AG09309 (cell line): ENCODE measurements around the gene EIF4G1.
A peak's percentile ranks its signal among the peaks of the same experiment; 100 is the strongest.
"Not testable (repeated sequence)": the region's sequence is repeated elsewhere in the genome, so short reads cannot be mapped to it uniquely, and the experiment has no call there.

Source experiments
- DNase-seq: peaks from one replicate; pipeline ENCODE4 v3.0.0-alpha.2; 2010; ENCODE audit warnings: low read depth
- H3K4me3 ChIP-seq: 2 replicates; pipeline ENCODE4 v1.5.1; 2011; ENCODE audit warnings: mild to moderate bottlenecking, low read depth, low read length, moderate library complexity; ENCODE audit not compliant: control insufficient read depth
- CTCF ChIP-seq: IDR thresholded peaks from 2 replicates; pipeline ENCODE4 v1.5.1; 2011; ENCODE audit warnings: mild to moderate bottlenecking, low read depth, low read length, inconsistent platforms; ENCODE audit not compliant: insufficient read depth, control insufficient read depth; ENCODE audit errors: missing control alignments

EIF4G1 gene

GRCh38 chr3:184314363-184314699 is at the start of gene EIF4G1:
Gene EIF4G1, plus strand, starts transcription at chr3:184314606. Its CDS starts 1,191 bp downstream, at chr3:184315797.
- peak within 1 kb of the TSS; percentile 70 for H3K4me3 ChIP-seq
- peak; percentile 70 for DNase-seq
- TF ChIP-seq CTCF, result no peak

DNA sequence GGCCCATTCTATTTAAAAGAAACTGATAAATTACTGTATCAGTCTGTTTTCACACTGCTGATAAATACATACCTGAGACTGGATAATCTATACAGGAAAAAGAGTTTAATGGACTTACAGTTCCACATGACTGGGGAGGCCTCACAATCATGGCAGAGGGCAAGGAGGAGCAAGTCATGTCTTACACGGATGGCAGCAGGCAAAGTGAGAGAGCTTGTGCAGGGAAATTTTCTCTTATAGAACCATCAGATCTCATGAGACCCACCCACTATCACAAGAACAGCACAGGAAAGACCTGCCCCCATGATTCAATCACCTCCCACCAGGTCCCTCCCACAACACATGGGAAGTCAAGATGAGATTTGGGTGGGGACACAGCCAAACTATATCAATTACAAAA is 47.2 kb upstream of the EIF4G1 start:
- DNase-seq, H3K4me3 ChIP-seq: not testable (repeated sequence)

DNA sequence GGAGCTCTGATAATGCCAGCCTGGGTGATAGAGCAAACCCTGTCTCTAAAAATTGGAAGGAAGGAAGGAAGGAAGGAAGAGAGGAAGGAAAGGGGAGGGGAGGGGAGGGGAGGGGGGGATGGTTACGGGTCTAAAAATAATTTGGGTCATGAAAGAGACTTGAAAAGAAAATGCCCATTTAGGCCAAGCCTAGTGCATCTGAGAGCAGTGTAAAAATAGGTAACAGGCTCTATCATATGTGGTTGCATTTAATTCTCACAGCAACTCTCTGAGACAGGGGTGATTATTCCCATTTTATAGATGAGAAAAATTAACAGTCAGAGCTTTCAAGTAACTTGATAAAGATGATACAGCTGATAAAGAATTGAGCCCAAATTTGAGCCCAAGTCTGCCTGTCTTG is 42.1 kb upstream of the EIF4G1 start:
- no peak overlapping the region for H3K4me3 ChIP-seq
- no peak for TF ChIP-seq CTCF
- no peak for DNase-seq

GRCh38 chr3:184275381-184275701 is 39.1 kb upstream of the EIF4G1 start:
- H3K4me3 ChIP-seq, result no peak overlapping the region
- DNase-seq, result no peak
- TF ChIP-seq CTCF, result no peak

DNA sequence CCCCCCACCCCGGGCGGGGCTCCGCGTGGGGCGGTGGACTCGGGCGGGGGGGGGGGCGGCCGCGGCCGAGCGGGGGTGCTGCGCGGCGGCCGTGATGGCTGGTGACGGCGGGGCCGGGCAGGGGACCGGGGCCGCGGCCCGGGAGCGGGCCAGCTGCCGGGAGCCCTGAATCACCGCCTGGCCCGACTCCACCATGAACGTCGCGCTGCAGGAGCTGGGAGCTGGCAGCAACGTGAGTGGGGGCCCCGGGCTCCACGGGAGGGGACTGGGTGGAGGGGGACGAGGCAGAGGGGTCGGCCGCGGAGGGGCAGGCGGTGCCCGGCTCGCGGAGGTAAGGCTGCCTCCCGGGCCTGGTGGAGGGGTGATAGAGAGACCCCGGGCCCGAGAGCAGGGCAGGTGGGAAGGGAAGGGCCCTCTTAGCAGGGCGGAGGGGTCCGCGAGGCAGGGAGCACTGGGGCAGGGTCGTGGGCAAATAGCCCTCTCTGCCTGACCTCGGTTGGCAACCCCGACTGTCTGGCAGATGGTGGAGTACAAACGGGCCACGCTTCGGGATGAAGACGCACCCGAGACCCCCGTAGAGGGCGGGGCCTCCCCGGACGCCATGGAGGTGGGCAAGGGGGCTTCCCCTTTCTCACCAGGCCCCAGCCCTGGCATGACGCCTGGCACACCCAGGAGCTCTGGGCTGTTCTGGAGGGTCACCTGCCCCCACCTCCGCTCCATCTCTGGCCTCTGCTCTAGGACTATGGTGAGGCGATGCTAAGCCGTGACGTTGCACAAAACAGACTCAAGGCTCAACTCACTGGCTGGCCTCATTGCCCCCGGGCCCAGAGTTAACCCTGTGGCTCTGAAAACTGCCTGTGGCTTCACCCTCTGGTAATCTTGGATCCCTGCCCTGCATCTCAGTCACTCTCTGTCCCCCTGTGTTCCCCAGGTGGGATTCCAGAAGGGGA is 38.2 kb upstream of the EIF4G1 start, which contains the start of gene ECE2:
Gene ECE2 (plus strand): TSS at position 62 of the 950 bp plus-strand sequence. CDS start 132 bp downstream, at position 194.
- no peak for DNase-seq

GRCh38 chr3:184277366-184277765 is 37.0 kb upstream of the EIF4G1 start:
- no peak for DNase-seq
- H3K4me3 ChIP-seq, result no peak overlapping the region
- TF ChIP-seq CTCF, result no peak

More for the DNA sequence above, 38.2 kb upstream of the EIF4G1 start, which contains the start of gene ECE2:
- no peak for TF ChIP-seq CTCF
- H3K4me3 ChIP-seq, result no peak within 1 kb of the TSS

DNA sequence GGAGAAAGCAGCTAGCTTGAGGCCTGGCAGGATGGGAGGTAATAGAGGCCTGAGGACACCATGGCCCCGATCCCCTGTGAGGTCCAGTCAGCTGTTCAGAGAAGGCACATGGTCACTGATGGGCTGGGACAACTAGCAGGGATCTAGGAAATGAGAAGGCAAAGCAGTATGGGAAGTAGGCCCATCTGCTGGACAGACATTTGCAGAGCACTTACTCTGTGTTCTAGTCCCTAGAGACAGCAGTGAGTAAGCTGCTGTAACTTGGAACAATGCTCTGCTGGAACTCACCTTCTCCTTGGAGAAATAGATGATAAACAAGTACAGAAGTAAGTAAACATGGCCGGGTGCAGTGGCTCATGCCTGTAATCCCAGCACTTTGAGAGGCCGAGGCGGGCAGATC is 31.5 kb upstream of the EIF4G1 start:
- DNase-seq, result no peak
- TF ChIP-seq CTCF, result no peak
- no peak overlapping the region for H3K4me3 ChIP-seq
